GM23338 (cell line): ENCODE results near the gene MBOAT7. TPM values are rescaled to one million over a fixed set of nuclear protein-coding genes. Genes with fewer than 3 reads are reported as not detected.

Source experiments
- ATAC-seq: fragments of 200-7000 bp; cut with Tn5 transposase; 3 replicates; pipeline ENCODE4 v1.9.1; 2020
- DNase-seq: peaks from one replicate; pipeline ENCODE4 v3.0.0-alpha.2; 2015; ENCODE audit warnings: low spot score
- H2AFZ ChIP-seq: fragments of 200-600 bp; sonication (generic); 2 replicates; pipeline ENCODE4 v1.8.0; 2016; ENCODE audit warnings: antibody characterized with exemption, mild to moderate bottlenecking, moderate library complexity
- H3F3A ChIP-seq: fragments of 200-600 bp; sonication (generic); replicated peaks from 2 replicates; pipeline ENCODE4 v1.8.0; 2017; ENCODE audit warnings: antibody characterized with exemption, mixed run types, low read depth
- H3K27ac ChIP-seq: fragments of 200-600 bp; sonication (generic); 2 replicates; pipeline ENCODE4 v1.6.1; 2016; ENCODE audit warnings: low read depth
- H3K27me3 ChIP-seq: fragments of 200-600 bp; sonication (generic); 2 replicates; pipeline ENCODE4 v1.8.0; 2016; ENCODE audit warnings: mild to moderate bottlenecking, mixed run types, moderate library complexity; ENCODE audit not compliant: insufficient read depth
- H3K36me3 ChIP-seq: fragments of 200-600 bp; sonication (generic); 2 replicates; pipeline ENCODE4 v1.8.0; 2016; ENCODE audit warnings: mild to moderate bottlenecking; ENCODE audit not compliant: insufficient read depth
- H3K4me1 ChIP-seq: fragments of 200-600 bp; sonication (generic); 2 replicates; pipeline ENCODE4 v1.8.0; 2016; ENCODE audit warnings: mild to moderate bottlenecking, moderate library complexity; ENCODE audit not compliant: insufficient read depth
- H3K4me2 ChIP-seq: fragments of 200-600 bp; sonication (generic); 2 replicates; pipeline ENCODE4 v1.7.1; 2017; ENCODE audit warnings: mixed run types
- H3K4me3 ChIP-seq: fragments of 200-600 bp; sonication (generic); 2 replicates; pipeline ENCODE4 v1.6.1; 2016; ENCODE audit warnings: mixed run types
- H3K79me2 ChIP-seq: fragments of 200-600 bp; sonication (generic); replicated peaks from 2 replicates; pipeline ENCODE4 v1.8.0; 2017; ENCODE audit warnings: mild to moderate bottlenecking; ENCODE audit not compliant: insufficient read depth
- H3K9me2 ChIP-seq: fragments of 200-600 bp; sonication (generic); 2 replicates; pipeline ENCODE4 v1.8.0; 2017; ENCODE audit not compliant: insufficient read depth
- H4K20me1 ChIP-seq: fragments of 200-600 bp; sonication (generic); replicated peaks from 2 replicates; pipeline ENCODE4 v1.8.0; 2017; ENCODE audit warnings: mild to moderate bottlenecking; ENCODE audit not compliant: insufficient read depth
- H3K27ac Mint-ChIP-seq: 2 replicates; pipeline ENCODE4 v1.8.0; 2020; ENCODE audit warnings: inconsistent platforms, mild to moderate bottlenecking, moderate library complexity, mixed read lengths
- H3K27me3 Mint-ChIP-seq: 3 replicates; pipeline ENCODE4 v1.8.0; 2022; ENCODE audit warnings: low read depth, mild to moderate bottlenecking, moderate library complexity, mixed read lengths, inconsistent platforms; ENCODE audit not compliant: insufficient read depth, poor library complexity
- H3K36me3 Mint-ChIP-seq: 3 replicates; pipeline ENCODE4 v1.8.0; 2021; ENCODE audit warnings: low read depth, mild to moderate bottlenecking, inconsistent platforms, moderate library complexity, mixed read lengths
- H3K4me1 Mint-ChIP-seq: 3 replicates; pipeline ENCODE4 v1.8.0; 2020; ENCODE audit warnings: mild to moderate bottlenecking, inconsistent platforms, mixed read lengths
- H3K4me3 Mint-ChIP-seq: 3 replicates; pipeline ENCODE4 v1.8.0; 2021; ENCODE audit warnings: moderate library complexity, mild to moderate bottlenecking, inconsistent platforms, mixed read lengths
- H3K9me3 Mint-ChIP-seq: 3 replicates; pipeline ENCODE4 v1.8.0; 2020; ENCODE audit warnings: moderate library complexity, mild to moderate bottlenecking, inconsistent platforms, mixed read lengths
- ETS1 ChIP-seq: IDR thresholded peaks from 2 replicates; pipeline ENCODE4 v1.6.1; 2016; ENCODE audit warnings: antibody characterized with exemption
- ZNF114 ChIP-seq: fragments of 250-450 bp; sonication (Bioruptor Pico); IDR thresholded peaks from 2 replicates; pipeline ENCODE4 v1.5.0; 2020; ENCODE audit warnings: mild to moderate bottlenecking, moderate library complexity
- ZNF331 ChIP-seq: fragments of 250-450 bp; sonication (Bioruptor Pico); IDR thresholded peaks from 2 replicates; pipeline ENCODE4 v1.5.0; 2020; ENCODE audit warnings: low read depth, mild to moderate bottlenecking, moderate library complexity
- polyA plus RNA-seq: library from polyadenylated mRNA; unstranded; fragments of >200 nt; fragmentation: Nextera tagmentation; extraction: Ambion mirVana; gene quantifications from 2 replicates; pipeline ENCODE4 v1.2.1, GENCODE V29; 2016
- total RNA-seq: library from RNA; depleted of rRNA; stranded (reverse); fragments of >200 nt; shearing (Covaris generic); gene quantifications from 2 replicates; pipeline ENCODE4 v1.2.3, GENCODE V29; 2014
- TF ChIP-seq, protein P1 (sequence below): fragments of 250-450 bp; sonication (Bioruptor Pico); IDR thresholded peaks from 2 replicates; pipeline ENCODE4 v1.5.0; 2020; ENCODE audit warnings: mild to moderate bottlenecking, moderate library complexity

The MBOAT7 gene
- total and polyA plus RNA-seq, 2 experiments from 2014 or later, result 77.8 to 184 TPM

DNA sequence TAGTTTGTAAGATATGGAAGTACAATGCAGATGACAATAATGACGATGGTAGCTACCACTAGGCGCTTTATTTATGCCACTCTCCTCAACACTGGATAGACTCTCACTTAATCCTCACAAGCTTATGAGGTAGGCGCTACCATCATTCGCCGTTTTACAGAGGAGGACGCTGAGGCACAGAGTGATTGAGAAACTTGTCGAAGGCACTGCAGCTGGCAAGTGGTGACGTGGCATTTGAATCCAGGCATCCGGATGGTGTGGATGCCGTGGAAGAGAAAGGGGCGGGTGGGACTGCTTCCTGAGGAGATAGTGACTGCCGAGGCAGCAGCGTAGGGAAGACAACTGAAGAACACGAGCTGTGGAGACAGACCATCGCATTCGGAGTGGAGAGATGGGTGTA is 10.0 kb upstream of the MBOAT7 start (continued):
- TF ChIP-seq, protein P1, sequence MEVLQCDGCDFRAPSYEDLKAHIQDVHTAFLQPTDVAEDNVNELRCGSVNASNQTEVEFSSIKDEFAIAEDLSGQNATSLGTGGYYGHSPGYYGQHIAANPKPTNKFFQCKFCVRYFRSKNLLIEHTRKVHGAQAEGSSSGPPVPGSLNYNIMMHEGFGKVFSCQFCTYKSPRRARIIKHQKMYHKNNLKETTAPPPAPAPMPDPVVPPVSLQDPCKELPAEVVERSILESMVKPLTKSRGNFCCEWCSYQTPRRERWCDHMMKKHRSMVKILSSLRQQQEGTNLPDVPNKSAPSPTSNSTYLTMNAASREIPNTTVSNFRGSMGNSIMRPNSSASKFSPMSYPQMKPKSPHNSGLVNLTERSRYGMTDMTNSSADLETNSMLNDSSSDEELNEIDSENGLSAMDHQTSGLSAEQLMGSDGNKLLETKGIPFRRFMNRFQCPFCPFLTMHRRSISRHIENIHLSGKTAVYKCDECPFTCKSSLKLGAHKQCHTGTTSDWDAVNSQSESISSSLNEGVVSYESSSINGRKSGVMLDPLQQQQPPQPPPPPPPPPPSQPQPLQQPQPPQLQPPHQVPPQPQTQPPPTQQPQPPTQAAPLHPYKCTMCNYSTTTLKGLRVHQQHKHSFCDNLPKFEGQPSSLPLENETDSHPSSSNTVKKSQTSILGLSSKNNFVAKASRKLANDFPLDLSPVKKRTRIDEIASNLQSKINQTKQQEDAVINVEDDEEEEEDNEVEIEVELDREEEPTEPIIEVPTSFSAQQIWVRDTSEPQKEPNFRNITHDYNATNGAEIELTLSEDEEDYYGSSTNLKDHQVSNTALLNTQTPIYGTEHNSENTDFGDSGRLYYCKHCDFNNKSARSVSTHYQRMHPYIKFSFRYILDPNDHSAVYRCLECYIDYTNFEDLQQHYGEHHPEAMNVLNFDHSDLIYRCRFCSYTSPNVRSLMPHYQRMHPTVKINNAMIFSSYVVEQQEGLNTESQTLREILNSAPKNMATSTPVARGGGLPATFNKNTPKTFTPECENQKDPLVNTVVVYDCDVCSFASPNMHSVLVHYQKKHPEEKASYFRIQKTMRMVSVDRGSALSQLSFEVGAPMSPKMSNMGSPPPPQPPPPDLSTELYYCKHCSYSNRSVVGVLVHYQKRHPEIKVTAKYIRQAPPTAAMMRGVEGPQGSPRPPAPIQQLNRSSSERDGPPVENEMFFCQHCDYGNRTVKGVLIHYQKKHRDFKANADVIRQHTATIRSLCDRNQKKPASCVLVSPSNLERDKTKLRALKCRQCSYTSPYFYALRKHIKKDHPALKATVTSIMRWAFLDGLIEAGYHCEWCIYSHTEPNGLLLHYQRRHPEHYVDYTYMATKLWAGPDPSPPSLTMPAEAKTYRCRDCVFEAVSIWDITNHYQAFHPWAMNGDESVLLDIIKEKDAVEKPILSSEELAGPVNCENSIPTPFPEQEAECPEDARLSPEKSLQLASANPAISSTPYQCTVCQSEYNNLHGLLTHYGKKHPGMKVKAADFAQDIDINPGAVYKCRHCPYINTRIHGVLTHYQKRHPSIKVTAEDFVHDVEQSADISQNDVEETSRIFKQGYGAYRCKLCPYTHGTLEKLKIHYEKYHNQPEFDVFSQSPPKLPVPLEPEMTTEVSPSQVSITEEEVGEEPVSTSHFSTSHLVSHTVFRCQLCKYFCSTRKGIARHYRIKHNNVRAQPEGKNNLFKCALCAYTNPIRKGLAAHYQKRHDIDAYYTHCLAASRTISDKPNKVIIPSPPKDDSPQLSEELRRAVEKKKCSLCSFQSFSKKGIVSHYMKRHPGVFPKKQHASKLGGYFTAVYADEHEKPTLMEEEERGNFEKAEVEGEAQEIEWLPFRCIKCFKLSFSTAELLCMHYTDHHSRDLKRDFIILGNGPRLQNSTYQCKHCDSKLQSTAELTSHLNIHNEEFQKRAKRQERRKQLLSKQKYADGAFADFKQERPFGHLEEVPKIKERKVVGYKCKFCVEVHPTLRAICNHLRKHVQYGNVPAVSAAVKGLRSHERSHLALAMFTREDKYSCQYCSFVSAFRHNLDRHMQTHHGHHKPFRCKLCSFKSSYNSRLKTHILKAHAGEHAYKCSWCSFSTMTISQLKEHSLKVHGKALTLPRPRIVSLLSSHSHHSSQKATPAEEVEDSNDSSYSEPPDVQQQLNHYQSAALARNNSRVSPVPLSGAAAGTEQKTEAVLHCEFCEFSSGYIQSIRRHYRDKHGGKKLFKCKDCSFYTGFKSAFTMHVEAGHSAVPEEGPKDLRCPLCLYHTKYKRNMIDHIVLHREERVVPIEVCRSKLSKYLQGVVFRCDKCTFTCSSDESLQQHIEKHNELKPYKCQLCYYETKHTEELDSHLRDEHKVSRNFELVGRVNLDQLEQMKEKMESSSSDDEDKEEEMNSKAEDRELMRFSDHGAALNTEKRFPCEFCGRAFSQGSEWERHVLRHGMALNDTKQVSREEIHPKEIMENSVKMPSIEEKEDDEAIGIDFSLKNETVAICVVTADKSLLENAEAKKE (CRISPR knock-in tag), result no peak
- no peak for TF ChIP-seq ETS1
- TF ChIP-seq ZNF331 (CRISPR knock-in tag), result no peak

DNA sequence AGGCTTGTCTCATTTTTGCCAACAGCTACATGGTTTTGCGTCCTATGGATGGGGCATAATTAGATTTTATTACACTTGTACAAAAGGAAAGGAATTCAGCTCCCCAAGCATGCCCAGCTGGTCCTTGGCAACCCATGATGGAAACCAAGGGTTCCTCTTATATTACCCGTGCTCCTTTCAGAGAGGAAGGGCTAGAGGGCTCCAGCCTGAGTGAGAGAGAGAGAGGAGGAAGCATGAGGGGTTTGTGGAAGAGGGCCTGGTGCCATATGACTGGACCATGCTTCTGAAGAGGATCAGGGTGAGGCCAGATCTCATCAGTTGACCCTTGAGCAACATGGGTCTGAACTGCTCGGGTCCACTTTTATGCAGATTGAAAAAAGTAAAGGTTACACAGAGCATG is 7.7 kb upstream of the MBOAT7 start:
- no peak overlapping the region for H3K27ac ChIP-seq
- DNase-seq (no peak), ATAC-seq (no peak)
- H3K4me3 ChIP-seq, result no peak overlapping the region
- Mint-ChIP-seq H3K9me3 (peaks cover 4% of the 10 kb centered on the region), H3K36me3 (peaks cover 52% of the 10 kb centered on the region), H3K27ac (no peak overlapping the region), H3K27me3 (peaks cover 19% of the 10 kb centered on the region), H3K4me1 (peaks cover 16% of the 10 kb centered on the region), H3K4me3 (no peak overlapping the region)
- H3K79me2 ChIP-seq, result peaks cover 36% of the 10 kb centered on the region
- TF ChIP-seq ZNF114 (CRISPR knock-in tag), result no peak
- TF ChIP-seq ZNF331 (CRISPR knock-in tag), result no peak
- H3K27me3 ChIP-seq, result no peaks in the 10 kb centered on the region
- H3K4me1 ChIP-seq, result peaks cover 11% of the 10 kb centered on the region
- no peaks in the 10 kb centered on the region for H3K9me2 ChIP-seq
- peaks cover 24% of the 10 kb centered on the region for H3F3A ChIP-seq
- peaks cover 32% of the 10 kb centered on the region for H3K36me3 ChIP-seq
- no peak overlapping the region for H2AFZ ChIP-seq
- peaks cover 19% of the 10 kb centered on the region for H4K20me1 ChIP-seq
- H3K4me2 ChIP-seq, result no peak overlapping the region
